ENCODE data around the gene PRMT9.
A peak's percentile ranks its signal among the peaks of the same experiment; 100 is the strongest.

Gene PRMT9

GRCh38 chr4:147590249-147590920, 93.6 kb downstream of the PRMT9 start:
- peak; percentile 51 for DNase-seq (ENCODE audit: low read depth, low spot score)
- no peak overlapping the region for H3K4me3 ChIP-seq (ENCODE audit: low read length)

GRCh38 chr4:147589586-147589985, 94.4 kb downstream of the PRMT9 start:
- DNase-seq (ENCODE audit: low read depth, low spot score) = no peak
- H3K4me3 ChIP-seq (ENCODE audit: low read length) = no peak overlapping the region

Data from Jurkat, Clone E6-1 (cell line).